Measurements from ENCODE around the gene MAP3K14. TPM values are rescaled to one million over a fixed set of nuclear protein-coding genes. Genes with fewer than 3 reads are reported as not detected.
"Not testable (repeated sequence)": the region's sequence is repeated elsewhere in the genome, so short reads cannot be mapped to it uniquely, and the experiment has no call there.

The MAP3K14 gene
- total RNA-seq, 1 donor from 2014 or later, result 6.3 TPM

- no peak for ATAC-seq
Measured at GRCh38 chr17:45253879-45254278, 62.9 kb downstream of the MAP3K14 start.

GRCh38 chr17:45253237-45253636 is 63.6 kb downstream of the MAP3K14 start:
- ATAC-seq, result not testable (repeated sequence)

GRCh38 chr17:45251931-45252330 is 64.9 kb downstream of the MAP3K14 start:
- ATAC-seq, result no peak

GRCh38 chr17:45248132-45248957 is 68.5 kb downstream of the MAP3K14 start:
- peak; percentile 79 for ATAC-seq

GRCh38 chr17:45247429-45248131 is 69.2 kb downstream of the MAP3K14 start:
- ATAC-seq, result peak; percentile 93

- no peak for ATAC-seq
Measured at GRCh38 chr17:45246861-45247428, 69.9 kb downstream of the MAP3K14 start.

GRCh38 chr17:45246338-45246737 is 70.5 kb downstream of the MAP3K14 start:
- no peak for ATAC-seq

GRCh38 chr17:45244725-45245656 is 71.8 kb downstream of the MAP3K14 start:
- no peak for ATAC-seq

GRCh38 chr17:45243750-45244149 is 73.1 kb downstream of the MAP3K14 start:
- no peak for ATAC-seq

- ATAC-seq, result no peak
Measured at GRCh38 chr17:45242029-45242414, 74.8 kb downstream of the MAP3K14 start.

GRCh38 chr17:45241328-45242028 is 75.3 kb downstream of the MAP3K14 start:
- peak; percentile 10 for ATAC-seq

GRCh38 chr17:45240905-45241327 is 75.9 kb downstream of the MAP3K14 start:
- peak; percentile 13 for ATAC-seq

- no peak for ATAC-seq
Measured at GRCh38 chr17:45238155-45238774, 78.6 kb downstream of the MAP3K14 start.

GRCh38 chr17:45237686-45238085 is 79.1 kb downstream of the MAP3K14 start:
- ATAC-seq, result no peak

- ATAC-seq, result no peak
Measured at GRCh38 chr17:45236282-45236606, 80.6 kb downstream of the MAP3K14 start.

GRCh38 chr17:45235416-45236281 is 81.2 kb downstream of the MAP3K14 start:
- peak; percentile 25 for ATAC-seq

GRCh38 chr17:45234641-45235415 is 82.0 kb downstream of the MAP3K14 start:
- no peak for ATAC-seq

GRCh38 chr17:45233423-45233924 is 83.3 kb downstream of the MAP3K14 start:
- ATAC-seq, result no peak
